ENCODE measurements around the gene BRIP1.

DNA sequence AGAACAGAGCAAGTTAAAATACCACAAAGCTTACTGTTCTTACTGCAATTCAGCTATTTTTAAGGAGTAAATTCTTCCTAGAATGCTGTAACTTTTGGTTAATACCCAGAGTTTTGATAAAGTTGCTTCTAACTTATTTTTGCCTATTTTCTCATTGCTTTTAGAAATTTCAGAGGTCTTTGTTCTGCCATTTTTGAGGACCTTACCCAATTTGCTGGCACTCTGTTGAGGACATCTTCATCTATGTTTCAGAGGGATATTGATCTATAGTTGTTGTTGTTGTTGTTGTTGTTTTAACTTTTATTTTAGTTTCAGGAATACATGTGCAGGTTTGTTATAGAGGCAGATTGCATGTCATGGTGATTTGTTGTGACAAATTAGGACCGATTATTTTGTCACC lies 161.3 kb downstream of the BRIP1 start:
- TF ChIP-seq, protein P1, sequence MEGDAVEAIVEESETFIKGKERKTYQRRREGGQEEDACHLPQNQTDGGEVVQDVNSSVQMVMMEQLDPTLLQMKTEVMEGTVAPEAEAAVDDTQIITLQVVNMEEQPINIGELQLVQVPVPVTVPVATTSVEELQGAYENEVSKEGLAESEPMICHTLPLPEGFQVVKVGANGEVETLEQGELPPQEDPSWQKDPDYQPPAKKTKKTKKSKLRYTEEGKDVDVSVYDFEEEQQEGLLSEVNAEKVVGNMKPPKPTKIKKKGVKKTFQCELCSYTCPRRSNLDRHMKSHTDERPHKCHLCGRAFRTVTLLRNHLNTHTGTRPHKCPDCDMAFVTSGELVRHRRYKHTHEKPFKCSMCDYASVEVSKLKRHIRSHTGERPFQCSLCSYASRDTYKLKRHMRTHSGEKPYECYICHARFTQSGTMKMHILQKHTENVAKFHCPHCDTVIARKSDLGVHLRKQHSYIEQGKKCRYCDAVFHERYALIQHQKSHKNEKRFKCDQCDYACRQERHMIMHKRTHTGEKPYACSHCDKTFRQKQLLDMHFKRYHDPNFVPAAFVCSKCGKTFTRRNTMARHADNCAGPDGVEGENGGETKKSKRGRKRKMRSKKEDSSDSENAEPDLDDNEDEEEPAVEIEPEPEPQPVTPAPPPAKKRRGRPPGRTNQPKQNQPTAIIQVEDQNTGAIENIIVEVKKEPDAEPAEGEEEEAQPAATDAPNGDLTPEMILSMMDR (IDR thresholded peaks at IDR 0.05), result no peak
- no peak for TF ChIP-seq POLR2AphosphoS5 (IDR thresholded peaks at IDR 0.05; ENCODE audit: low read depth, low read length)
